Activated CD8-positive, alpha-beta memory T cell treated with anti-CD3 and anti-CD28 coated beads, Interleukin-2, amount 50 U/mL, for 1 hour (primary cell): ENCODE data around the gene ABCA2.
"Not testable (repeated sequence)": the region's sequence is repeated elsewhere in the genome, so short reads cannot be mapped to it uniquely, and the experiment has no call there.

Source experiments
- DNase-seq: peaks from one replicate; pipeline ENCODE4 v3.0.0-alpha.2; 2020; ENCODE audit errors: extremely low read depth

Gene ABCA2

DNA sequence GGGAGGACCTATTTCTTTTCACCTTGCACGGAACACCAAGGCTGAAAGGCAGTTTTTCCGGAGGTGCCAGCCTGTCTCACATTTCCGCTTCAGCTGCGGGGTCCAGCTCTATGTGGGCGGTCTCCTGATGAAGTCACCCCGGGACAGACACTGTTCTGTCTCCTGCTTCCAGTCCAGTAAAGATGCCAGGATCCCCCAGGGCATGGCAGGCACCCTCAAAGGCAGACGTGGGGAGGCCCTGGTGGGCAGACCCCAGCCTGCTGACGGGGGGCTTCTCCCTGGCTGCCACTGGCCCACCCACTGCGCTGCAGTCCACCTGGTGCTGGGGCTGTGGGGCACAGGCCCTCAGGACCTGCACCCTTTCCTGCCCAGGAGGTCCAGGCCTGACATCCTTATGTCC is 34.8 kb upstream of the ABCA2 start:
- DNase-seq, result not testable (repeated sequence)

DNA sequence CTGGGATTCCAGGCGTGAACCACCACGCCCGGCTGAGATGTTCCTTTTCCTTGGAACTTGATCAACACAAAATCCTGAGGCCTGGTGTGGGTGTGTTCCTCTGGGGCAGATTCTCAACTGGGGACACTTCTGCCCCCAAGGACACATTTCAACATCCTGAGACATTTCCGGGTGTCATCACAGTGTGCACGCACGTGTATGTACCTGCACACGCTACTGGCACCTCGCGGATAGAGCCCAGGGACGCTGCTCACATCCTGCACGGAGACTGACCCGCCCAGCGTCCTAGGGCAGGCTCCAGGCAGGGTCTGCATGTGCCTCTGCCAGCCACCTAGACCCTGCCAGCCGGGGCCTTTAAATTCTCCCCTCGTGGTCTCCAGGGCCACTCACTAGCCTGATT is 34.3 kb upstream of the ABCA2 start:
- no peak for DNase-seq

DNA sequence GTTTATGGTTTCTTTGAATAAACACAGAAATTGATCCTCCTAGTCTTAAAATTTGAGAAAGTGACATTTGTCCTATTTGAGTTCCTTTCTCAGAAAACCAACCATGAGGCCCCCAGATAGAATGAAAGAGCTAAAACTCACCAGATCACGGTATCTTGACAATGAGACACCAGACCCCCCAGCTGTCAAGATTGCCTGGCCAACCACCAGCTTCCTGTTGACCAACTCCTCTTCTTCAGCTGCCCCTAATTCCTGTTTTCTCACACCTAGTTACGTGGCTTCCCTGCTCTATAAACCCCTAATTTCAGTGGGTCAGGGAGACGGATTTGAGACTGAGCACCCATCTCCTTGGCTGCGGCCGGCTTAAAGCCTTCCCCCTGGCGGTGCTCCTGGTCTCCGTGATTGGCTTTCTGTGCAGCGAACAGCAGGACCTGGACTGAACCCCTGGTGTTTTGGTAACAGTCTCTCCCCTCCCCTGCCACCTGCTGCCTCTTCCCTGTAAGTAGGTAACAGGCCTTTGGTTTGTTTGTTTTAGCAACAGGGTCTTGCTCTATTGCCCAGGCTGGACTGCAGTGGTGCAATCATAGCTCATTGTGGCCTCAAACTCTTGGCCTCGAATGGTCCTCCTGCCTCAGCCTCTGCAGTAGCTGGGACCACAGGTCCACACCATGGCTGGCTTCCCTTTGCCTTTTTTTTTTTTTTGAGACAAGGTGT is 30.6 kb upstream of the ABCA2 start:
- DNase-seq, result no peak

DNA sequence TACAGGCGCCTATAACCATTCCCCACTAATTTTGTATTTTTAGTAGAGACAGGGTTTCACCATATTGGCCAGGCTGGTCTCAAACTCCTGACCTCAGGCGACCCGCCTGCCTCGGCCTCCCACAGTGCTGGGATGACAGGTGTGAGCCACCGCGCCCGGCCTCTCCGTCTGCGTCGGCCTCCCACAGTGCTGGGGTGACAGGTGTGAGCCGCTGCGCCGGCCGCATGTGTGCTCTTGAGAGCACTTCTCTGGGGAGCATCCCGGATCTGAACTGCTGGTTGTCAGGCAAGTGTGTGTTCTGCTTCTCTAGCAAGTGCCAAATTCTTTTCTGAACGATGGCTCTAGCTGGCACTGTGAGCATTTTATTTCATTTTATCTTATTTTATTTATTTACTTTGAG is 29.5 kb upstream of the ABCA2 start:
- no peak for DNase-seq

DNA sequence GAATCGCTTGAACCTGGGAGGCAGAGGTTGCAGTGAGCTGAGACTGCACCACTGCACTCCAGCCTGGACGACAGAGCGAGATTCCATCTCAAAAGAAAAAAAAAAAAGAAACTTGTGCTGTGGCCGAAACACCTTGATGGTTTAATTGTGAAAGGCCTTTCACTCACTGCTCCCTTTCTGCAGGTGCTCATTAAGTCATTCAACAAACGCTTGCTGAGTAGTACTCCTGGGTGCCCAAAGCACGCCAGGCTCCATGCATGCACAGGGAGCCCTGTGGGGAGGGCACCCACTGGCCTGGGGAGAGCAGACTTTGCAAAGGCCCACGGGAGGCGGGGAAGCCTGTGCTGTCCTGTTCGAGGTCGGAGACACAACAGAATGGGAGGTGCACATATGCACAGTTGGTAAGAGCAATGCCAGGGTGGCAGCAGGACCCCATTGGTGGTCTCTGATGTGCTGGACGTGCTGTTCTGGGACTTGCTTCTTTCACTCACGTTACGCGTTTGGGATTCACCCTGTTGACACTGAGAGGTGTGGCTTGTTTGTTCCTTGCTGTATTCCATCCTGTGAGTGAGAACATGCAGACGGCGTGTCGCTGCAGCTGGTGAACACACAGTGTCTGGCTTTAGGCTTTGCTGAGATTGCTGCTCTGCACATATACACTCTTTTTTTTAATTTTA is 28.8 kb upstream of the ABCA2 start:
- DNase-seq, result no peak

DNA sequence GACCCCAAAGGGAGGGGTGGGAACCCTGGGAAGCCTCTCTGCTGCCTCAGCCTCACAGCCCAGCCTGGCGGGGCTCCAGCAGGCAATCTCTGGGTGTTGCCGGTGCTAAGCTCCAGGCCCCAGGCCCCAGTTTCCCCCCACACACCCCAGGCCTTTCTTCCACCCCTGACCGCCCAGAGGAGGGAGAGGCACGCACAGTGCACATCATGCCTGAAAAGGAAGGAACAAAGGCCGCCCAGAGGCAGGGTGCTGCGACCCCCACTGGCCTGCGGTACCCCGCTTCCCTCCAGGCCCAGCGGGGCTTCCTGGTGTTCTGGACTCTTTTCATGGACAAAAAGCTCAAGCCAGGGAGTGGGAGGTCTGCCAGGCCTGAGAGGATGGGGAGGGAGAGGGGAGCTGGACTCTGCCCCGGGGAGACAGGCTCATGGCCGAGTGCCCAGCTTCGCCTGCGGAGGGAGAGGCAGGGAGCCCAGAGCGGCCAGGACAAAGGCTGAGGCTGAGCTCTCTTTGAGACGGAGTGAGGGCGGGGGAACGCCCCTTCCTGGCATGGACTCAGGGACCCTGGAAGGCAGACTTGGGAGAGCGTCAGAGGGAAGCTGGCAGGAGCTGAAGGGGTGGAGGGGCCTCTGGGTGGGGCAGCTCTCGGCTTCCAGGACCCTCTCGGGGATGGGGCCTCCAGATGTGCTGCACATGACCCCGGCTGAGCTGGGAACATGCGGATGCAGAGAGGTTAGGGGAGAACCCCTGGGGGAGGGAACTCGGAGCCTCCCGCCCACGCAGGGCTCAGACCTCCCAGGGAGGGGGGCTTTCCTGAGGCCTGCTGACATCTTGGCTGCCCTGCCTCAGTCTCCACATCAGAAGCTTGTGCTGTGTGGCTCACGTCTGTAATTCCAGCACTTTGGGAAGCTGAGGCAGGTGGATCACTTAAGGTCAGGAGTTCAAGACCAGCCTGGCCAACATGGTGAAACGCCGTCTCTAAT is 27.6 kb upstream of the ABCA2 start:
- DNase-seq, result no peak

DNA sequence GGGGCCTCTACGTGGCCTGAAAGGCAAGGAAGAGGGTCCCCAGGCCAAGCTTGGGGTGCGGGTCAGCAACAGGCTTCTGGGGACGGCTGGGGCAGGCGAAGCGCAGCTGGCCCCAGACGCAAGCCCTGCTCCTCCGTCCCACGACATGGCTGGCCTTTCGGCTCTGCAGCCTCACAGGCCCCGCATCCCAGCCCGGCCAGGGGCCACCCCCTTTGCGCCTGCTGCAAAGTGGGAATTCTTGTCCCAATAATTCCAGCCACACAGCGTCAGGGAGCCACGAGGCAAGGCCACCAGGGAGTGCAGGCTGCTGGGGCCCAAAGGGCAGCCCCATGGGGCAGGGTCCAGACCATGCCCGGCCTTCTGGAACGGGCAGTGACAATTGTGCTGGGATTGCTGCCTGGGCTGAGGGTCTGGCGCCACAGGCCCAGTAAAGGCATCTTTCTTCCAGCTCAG is 26.9 kb upstream of the ABCA2 start:
- DNase-seq, result no peak

DNA sequence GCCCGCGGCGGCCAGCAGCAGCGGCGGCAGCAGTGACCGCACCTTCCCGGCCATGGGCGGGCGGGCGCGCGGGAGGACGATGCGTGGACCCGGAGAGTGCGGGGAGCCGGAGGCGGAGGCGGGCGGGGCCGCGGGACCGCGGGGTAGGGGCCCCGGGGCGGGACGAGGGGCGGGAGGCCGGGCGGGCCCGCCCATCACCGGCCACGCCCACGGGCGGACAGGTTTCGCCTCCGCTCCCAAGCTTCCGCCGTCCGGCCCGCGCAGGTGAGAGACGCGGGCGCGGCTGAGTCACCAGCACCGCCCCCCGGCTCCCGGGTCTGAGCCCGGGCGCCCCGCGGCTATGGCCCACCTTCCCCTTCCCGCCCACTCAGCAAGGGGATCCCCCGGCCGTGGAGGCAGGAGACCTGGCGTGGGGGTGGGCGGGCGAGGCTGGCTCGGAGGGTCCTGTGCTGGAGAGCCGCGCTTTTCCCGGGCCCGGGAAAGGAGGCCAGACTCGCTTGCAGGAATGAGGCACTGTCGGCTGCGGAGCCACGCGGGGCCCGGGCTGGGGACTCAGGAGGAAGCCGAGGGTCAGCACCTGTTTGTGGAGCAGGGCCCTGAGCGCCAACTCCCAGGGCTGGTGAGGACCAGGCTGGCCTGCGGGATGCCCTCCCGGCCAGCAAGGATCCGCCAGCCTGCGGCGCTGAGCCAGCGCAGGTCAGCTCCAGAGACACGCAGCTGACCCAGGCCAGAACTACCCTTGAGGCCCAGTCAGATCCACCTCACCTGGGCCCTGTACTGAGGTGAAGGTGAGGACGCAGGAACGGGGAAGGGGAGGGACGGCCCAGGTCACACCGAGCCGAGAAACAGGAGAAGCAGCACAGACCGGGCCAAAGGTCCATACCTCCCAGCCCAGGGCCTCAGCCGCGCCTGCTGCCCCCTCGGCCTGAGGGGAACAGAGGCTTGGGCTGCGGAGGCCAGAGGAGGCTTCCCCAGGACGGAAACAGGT is 26.2 kb upstream of the ABCA2 start, which contains the start of gene ENTPD2:
TSS of gene ENTPD2 (minus strand) at position 118 of the 988 bp plus-strand sequence. CDS start at position 54, 64 bp downstream.
- no peak for DNase-seq

DNA sequence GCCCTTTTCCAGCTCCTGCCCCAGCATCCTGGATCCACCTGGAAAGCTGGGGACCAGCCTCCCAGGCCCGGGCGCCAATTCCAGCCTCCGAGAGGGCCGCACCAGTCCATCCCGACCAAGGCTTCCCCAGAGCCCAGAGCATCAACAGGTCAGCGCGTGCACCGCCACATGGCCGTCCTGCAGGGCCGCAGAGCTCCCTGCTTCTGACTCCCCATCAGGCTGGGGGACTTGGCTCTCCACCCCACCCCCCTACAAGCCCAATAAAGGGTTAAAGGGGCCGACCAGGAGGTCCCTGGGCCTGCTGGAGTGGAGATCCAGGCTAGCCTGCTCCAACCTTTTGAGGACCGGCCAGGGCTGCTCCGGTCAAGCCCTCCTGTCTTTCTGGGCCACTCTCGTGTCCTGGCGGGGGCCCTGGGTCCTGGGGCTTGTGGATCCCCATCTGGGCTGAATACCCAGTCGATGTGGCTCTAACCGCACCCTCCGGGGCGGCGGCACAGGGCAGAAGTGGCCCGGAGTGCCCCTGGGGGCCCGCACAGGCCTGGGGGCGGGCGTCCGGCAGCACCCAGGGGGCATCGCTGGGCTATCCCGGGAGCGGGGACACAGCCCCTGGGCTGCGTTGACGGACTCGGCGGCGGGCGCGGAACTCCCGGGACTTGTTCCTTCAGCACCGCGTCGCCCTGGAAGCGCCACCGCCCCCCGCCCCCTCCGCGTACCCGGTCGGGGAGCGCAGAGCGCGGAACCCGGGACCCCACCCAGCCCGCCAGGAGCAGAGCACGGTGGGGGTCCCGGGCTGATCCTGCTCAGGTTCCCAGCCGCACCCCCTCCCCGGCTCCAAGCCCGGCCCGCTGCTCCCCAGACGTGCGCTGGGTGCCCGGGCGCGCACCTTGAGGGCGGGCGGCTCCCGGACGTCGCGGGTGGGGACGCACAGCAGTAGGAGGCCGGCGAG is 25.2 kb upstream of the ABCA2 start:
- no peak for DNase-seq

DNA sequence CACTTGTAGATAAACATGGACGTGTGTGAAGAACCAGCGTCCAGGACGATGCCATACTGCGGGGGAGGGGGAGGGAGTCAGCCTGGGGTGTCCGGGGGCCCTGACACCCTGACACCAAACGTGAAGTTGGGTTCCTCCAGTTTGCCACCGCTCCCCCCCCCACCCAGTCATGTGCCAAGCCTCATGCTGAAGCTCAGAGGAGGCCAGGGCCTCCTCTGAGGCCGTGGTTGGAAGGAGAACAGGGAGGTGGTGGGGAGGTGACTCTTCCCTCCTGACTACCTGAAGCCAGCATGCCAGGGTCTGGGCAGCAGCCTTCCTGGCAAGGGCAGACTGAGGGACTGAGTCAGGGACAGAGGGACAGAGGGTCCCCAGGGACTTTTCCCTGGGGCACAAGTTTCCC is 24.3 kb upstream of the ABCA2 start:
- DNase-seq, result no peak

DNA sequence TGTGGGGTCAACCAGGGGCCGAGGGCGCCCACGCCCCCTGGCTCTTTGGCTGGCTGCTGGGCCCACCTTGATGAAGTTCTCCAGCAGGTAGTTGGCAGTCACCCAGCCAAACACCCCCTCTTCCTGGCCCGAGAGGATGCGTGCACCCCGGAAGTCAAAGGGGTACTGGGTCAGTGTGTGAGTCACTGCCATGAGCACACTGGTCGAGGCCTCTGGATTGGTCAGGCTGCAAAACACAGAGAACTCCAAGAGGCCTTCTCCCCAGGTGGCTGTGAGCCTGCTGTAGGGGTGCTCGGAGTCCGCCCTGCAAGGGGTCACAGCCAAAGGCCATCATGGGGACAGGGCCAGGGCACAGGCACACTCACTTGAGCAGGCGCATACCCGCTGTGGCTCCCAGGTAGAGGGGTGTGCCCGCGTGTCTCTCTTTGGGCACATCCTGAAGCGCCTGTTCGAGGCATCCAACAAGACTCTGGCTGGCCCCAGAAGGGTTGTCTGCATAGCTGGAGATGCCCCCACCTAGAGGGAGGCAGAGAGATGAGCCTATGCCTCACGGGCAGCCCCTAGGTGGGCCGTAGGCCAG is 23.2 kb upstream of the ABCA2 start:
- no peak for DNase-seq

DNA sequence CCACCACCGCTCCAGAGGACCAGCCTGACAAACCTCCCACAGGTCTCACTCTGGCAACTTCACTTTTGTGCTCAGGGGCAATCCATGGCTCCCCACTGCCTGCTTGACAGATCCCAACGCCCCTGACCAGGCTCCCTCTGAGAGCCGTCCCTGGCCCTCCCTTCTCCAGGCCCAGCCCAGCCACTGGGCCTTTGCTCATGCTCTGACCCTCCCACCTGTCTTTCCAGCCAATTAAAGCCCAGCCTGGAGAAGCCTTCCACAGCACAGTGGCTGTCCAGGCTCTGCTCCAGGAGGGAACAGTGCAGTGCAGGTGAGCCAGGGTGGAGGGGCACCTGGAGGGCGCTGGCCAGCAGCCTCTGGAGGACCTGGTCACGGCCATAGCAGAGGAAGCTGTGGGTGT is 22.5 kb upstream of the ABCA2 start:
- no peak for DNase-seq

DNA sequence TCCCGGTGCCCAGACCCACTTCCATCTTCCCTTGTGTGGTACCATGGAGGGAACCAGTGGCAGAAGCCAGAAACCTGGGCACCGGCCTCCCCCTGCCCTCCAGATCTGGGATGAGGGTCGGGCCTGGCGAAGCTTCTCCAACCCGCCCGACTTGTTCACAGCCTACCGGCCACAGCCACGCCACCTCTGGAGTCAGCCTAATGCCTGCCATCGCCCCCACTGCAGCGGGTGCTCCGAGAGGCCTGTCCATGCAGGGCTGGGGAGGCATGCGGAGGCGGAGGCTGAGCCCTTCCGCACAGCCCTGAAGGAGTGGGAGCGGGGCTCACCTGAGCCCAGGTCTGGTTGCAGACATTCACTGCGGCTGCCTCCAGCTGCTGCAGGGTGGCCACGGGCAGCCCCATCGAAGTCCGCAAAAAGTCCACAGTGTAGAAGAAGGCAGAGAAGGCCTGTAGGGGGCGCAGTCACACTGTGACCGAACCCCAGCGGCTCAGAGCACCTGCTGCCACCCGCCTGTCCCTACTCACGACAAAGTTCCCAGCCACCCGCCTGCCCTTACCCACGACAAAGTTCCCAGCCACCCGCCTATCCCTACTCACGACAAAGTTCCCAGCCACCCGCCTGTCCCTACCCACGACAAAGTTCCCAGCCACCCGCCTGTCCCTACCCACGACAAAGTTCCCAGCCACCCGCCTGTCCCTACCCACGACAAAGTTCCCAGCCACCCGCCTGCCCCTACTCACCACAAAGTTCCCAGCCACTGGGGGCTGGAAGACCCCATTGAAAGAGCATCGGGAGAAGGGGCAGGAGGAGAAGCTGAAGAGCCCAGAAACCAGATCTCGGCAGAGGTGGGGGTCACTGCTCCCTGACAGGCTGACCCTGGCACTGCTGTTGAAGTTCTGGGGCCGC is 21.8 kb upstream of the ABCA2 start:
- DNase-seq, result no peak

DNA sequence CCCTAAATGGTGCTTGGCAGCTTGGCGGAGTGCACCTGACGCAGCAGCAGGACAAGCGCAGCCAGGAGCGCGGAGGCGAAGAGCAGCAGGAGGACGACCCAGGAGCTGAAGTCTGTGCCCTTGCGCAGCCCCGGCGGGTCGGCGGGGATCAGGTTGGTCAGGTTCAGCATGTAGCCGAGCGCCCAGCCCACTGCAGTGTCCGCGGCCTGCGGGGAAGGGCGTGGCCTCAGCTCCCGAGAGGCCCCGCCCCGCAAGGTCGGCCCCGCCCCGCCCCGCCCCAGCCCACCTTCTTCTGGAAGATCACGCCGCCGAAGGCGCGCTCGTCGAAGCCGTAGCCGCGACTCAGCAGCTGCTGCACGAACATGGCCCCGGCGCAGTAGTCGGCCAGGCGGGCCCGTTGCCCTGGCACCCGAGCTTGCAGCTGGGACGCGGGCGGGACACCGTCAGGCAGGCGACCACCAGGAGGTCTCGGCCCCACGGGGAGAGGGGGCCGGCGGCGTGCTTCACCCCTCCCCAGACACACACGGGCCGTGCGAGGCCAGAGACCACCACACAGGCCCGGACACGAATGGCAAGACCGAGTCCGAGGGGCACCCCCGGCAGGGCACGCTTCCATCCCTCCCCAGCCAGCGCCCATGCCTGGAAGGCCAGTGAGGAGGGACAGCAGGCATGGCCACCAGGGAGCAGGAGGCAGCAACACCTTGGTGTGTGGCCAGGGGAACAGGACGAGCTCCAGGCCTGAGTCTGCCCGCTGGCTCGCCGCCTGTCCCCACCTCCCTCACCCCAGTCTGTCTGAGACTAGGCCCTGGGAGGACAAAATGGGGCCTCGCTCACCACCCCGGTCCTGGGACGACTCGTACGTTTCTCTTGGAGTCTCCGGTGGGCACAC is 20.9 kb upstream of the ABCA2 start:
- DNase-seq, result no peak

DNA sequence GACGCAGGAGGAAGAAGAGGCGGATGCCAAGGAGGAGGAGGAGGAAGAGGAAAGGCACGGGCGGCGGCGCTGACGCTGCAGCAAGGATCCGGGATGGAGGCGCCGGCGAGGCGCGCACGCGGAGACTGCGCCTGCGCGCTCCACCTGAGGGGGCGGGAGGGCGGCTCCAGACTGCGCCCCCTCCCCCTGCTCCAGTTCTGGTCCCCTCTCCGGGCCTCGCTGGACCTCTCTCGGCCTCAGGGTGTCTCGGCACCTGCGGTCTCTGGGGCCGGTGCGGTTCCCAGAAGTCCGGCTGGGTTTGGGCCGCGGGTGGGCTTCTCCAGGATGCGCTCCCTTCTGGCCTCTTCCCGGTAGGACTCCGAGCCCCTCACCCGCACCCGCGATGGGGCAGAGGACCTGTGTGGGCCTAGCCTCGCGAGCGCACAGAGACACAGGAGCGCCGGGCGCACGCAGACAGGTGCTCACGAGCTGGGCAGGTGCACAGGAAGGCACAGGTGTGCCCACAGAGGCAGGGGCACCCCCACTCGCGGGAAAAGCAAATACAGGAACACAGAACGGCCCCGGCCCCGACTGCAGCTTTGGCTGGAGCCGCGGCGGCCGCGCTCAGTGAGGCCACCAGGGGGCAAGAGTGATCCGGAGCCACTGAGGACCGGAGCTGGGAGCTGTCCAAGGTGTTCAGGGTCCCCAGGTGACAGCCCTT is 18.2 kb upstream of the ABCA2 start, which contains the start of gene NPDC1:
TSS of gene NPDC1 (minus strand) at position 90 of the 700 bp plus-strand sequence. CDS start 188 bp downstream, outside the sequence.
- DNase-seq, result peak; percentile 45

DNA sequence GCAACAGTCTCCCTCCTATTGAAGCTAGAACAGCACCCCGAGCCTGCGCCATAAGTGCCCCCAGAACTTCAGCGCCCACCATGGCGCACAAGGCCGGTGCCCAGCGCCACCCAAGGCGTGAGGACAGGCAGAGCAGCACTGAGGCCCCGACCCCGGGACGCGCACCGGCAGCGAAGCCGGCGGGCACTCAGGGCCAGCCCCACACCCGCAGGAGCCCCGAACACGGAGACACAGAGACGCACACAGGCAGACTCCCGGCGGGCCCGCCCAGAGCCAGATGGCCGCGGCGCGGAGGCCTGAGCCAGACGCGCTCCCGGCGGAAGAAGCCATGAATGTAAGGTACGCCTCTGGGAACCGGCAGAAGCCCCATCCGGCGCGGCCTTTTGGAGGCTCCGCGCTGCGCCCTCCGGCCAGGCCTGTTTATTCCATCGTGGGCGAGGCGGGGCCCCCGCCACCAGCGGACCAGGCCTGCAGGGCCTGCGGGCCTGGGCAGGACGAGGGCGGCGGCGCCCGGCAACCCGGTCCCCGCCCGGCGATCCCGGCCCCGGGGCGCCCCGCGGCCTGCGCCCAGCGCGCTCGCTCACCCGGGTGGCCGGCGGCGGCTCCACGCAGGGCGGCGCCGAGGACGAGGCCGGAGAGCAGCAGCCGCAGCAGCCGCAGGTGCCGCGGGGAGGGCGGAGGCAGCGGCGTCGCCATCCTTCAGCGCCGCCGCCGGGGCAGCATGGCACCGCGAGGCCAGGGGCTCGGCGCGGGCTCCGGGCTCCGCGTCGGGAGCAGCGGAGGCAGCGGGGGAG is 17.5 kb upstream of the ABCA2 start:
- no peak for DNase-seq
